ENCODE measurements around the gene UBE2D2.

- TF ChIP-seq YY1 (IDR thresholded peaks at IDR 0.05; ENCODE audit: insufficient read depth, insufficient replicate concordance, low read depth, low read length) (no peak), BRCA1 (CRISPR knock-in tag; IDR thresholded peaks at IDR 0.05) (no peak), TAF15 (IDR thresholded peaks at IDR 0.05; ENCODE audit: low read depth, low read length, poor library complexity, severe bottlenecking) (no peak), TRIM24 (CRISPR knock-in tag; IDR thresholded peaks at IDR 0.05) (no peak)
Observed at GRCh38 chr5:139611703-139612584, 50.8 kb downstream of the UBE2D2 start.
